HG03354 (cell line): ENCODE measurements around the gene ATP4A.
A peak's percentile ranks its signal among the peaks of the same experiment; 100 is the strongest.

Source experiments
- ATAC-seq: cut with Tn5 transposase; IDR thresholded peaks from one replicate; pipeline ENCODE4 v1.9.1; 2021; ENCODE audit warnings: mild to moderate bottlenecking; ENCODE audit not compliant: unreplicated experiment, poor library complexity, severe bottlenecking

The ATP4A gene

DNA sequence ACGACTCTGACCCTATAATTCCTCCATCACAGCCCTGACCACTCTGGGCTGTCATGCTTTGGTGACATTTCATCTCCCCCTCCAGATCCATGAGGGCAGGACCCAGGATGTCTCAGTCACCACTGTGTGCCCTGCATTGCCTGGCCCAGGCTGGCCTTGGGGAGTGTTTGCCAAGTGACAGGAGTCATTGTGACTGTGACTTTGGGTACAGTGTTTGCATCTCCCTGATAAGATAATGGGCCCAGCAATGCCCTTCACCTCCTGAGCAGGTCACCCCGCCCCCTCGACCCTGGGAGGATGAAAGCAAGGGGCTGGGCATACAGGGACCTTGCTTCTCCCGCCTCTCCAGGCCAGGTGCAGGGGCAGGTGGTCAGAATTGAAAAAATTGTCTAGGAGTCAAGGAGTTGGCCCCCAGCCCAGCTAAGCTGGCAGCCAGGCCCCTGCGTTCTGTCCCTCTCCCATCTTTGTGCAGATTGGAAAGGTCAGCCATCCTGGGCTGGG lies 5.9 kb upstream of the ATP4A start:
- ATAC-seq = no peak

DNA sequence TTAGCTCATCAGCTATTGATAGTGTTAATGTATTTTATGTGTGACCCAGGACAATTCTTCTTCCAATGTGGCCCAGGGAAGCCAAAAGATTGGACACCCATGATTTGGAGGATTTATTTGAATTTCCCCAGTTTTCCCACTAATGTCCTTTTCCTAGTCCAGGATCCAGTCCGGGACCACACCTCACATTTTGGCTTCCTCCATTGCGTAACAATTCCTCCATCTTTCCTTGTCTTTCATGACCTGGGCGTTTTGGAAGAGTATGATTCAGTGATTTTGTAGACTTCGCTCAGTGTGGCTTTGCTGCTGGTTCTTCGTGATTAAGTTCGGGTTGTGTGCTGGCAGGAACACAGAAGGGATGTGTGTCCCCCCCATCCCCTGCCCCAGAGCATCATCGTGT lies 3.3 kb upstream of the ATP4A start:
- no peak for ATAC-seq

DNA sequence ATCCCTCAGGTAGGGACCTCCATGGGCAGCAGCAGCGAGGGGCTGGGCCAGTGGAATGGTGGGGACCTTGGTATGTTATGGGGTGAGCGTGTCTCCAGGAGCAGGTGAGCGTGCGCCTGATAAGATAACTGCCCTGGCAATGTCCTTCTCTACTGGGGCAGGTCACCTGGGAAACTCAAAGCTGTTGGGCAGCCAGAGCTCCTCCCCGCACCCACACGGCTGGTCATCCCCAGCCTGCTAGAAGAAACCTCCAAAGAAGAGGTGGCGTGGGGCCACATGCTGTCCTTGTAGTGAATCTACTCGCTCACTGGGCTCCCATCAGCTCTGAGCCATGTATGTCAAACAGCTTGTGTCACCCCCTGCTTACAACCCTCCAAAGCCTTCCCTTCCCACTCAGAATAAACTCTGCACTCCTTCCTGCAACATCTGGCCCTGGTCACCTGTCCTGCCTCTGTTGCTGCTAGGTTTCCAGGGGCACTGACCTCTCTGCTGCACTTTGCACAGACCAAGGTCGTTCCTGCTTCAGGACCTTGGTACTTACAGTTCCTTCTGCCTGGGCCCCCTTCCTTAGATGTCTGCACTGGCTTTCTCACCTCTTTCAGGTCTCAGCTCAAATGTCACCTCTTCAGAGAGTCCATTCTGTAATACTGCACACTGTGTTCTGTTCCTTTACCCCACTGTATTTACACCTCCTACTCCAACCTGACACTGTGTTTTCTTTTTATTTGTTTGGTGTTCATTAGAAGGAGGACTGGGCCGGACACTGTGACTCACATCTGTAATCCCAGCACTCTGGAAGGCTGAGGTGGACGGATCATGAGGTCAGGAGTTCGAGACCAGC lies 1.8 kb upstream of the ATP4A start:
- no peak for ATAC-seq

DNA sequence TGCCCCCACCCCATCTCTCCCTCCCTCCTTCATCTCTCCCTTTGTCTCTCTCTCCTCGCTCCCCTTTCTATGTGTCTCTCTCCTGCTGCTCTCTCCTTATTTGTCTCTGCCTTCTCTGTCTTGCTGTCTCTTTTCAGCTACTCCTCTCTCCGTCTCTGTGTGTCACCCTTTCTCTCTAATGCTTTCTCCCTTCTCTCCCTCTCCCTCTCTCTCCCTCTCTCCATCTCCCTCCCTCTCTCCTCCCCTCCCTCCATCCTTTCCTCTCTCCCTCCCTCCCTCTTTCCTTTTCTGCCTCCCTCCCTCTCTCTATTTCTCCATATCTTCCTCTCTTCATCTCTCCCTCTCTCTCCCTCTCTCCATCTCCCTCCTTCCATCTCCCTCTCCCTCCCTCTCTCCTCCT lies 682 bp downstream of the ATP4A start:
- ATAC-seq = no peak

DNA sequence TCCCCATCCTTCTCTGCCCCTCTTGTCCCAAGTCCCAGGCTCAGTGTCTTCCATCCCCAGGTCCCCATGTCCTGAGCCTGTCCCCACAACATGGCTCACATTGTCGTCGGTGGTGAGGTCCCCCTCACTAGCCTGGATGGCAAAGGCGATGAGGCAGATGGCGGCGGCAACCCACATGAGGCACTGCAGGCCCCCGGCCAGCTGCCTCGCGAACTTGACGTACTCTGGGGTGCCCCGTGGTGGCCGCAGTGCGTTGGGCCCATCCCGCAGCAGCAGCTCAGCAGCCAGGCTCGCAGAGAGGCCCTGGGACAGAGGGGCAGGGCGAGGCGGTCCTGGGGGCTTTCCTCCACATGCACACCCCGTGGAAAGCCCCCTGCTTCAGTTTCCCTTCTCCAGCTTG lies 1.1 kb downstream of the ATP4A start:
- ATAC-seq = no peak

DNA sequence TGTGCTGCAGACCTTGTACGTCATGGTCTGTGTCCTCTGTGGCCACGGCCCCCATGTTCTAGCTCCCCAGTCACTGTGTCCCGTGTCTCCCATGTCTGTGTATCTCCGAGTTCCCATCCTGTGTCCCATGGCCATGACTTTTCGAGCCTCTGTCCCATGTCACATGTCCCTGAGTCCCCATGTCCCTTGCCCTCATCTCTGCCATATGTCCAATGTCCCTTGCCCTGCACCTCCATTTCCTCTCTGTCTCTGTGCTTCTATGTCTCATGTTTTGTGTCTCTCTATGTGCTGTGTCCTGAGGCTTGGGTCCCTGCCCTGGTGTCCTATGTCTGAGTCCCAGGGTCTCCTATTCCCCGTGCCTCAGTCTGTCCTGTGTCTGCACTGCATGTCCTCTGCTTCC lies 2.0 kb downstream of the ATP4A start:
- ATAC-seq = no peak

DNA sequence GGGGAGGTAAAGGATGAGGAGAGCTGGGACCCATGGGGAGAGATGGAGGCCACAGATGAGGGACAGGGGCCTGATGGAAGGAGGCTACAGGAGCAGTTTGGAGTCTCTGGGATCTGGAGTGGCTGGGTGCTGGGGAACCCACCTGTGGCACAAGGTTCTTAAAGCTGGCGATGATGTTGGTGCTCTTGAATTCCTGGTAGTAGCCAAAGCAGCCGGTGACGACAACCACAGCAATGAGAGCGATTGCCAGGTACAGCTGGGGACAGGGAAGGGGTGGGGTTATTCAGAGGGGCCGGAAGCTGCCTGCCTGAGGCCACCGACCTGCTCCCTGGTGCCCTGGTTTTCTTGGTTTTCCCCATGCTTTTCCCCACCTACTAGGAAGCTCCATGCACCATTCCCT lies 2.8 kb downstream of the ATP4A start:
- no peak for ATAC-seq

DNA sequence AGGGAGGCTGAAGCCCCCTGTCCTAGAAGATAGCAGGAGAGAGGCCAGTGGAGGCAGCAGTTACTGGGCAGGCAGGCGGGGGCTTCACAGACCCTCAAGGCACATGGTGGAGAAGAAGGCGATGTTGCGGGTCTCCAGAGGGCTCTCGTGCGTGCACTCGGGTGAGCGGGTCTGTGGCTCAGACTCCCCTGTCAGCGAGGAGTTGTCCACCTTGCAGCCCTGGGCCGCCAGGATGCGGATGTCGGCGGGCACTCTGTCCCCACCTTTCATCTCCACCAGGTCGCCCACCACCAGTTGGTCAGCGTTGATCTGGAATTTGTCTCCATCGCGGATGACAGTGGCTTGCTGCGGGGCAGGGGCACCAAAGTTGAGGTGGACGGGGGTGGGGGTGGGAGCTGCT lies 3.2 kb downstream of the ATP4A start:
- no peak for ATAC-seq

DNA sequence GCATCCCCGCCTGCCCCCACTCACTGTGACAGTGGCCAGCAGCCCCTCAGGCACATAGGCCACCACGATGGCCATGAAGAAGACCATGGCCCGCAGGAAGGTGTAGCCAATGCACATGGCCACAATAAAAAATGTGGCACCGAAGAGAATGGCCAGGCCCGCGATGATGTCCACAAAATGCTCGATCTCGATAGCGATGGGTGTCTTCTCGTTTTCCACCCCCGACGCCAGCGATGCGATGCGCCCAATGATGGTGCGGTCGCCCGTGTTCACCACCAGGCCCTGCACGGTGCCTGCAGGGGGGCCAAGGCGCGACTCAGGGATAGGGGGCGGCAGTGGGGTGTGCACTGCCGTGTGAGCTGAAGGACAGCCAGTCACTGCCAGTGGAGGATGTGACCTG lies 3.7 kb downstream of the ATP4A start:
- ATAC-seq = no peak

DNA sequence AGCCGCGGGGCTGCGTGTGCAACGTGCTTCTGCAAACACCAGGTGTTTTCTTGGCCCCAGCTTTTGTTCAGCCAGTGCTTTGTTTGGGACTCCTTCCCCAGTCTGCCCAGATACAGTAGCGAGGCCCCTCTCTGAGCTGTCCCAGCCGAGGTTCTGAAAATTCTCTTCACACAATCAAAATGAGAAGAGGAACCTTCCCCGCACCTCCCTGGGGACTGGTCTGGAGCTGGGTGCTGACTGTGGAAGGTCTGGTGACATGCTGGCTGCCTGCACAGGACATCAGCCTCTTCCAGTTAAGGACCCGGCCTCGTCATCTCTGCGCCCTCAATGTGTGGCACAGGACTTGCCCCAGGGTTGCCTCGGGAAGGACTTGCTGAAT lies 4.2 kb downstream of the ATP4A start:
- ATAC-seq = peak; percentile 74

DNA sequence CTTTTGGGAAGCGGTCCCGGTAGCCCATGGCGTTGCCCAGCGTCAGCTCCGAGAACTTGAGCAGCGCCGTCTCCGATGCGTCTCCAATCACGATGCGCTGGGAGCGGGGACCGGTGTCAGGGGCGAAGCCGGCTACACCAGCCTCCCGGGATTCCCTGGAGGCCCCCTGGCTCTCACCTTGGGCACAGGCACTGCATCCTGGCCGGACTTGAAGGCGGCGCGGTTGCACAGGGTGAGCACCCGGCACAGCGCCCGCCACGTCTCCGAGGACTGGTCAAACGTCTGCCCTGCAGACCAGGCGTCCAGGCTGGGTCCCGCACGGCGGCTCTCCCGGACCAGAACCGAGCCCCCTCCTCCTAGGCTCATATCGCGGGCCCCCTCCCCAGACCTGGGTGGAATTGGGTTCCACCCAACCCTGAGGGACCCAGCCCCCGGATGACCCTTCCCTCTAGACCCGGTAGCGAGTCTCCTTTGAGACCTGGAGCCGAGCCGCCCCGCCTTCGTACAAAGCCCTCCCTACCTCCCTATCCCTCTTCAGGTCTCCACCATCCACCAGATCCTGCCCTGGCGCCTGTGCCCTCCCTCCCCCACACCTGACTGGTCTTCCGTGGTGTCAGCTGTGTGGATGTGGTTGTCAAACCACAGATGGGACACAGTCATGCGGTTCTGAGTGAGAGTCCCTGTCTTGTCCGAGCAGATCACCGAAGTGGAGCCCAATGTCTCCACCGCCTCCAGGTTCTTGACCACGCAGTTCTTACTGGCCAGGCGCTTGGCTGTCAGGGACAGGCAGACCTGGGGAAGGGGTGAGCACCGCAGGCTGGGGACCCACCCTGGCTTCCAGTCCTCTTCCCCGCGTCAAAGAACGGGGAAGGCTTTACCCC lies 4.8 kb downstream of the ATP4A start:
- no peak for ATAC-seq

DNA sequence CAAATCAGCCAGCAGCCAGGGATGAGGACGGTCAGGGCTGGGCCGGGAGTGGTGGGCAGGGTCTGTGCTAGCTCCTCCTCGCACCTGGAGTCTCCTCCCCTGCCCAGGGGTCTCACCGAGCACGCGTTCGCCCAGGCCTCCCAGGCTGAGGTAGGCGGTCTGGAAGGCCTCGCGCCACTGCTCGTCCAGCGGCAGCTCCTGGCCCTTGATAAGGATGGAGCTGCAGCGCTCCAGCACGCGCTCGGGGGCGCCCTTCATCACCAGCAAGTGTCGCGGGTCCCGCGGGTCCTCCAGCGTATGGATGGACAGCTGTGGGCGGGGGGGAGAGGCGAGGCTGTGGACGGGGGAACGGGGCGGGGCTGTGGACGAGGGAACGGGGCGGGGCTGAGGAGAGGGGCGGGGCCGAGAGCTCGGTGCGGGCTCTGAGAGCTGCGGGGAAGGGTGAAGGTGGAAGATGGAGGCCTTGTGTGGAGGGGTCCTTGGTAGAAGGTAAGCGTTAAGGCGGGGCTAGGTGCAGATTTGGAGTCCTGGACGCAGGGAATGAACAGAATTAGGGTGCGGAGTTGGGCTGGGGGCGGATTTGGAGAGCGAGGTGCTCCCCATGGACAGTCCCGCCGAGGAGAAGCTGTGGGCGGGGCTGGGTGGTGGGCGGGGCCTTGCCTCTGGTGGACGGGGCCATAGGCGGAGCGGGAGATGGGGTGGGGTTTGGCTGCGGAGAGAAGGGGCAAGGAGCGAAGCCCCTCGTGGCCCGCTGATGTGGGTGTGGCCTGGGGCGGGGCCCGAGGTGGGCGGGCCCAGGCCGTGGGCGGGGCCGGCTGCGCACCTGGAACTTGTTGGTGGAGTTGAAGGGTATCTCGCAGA lies 5.7 kb downstream of the ATP4A start:
- no peak for ATAC-seq

DNA sequence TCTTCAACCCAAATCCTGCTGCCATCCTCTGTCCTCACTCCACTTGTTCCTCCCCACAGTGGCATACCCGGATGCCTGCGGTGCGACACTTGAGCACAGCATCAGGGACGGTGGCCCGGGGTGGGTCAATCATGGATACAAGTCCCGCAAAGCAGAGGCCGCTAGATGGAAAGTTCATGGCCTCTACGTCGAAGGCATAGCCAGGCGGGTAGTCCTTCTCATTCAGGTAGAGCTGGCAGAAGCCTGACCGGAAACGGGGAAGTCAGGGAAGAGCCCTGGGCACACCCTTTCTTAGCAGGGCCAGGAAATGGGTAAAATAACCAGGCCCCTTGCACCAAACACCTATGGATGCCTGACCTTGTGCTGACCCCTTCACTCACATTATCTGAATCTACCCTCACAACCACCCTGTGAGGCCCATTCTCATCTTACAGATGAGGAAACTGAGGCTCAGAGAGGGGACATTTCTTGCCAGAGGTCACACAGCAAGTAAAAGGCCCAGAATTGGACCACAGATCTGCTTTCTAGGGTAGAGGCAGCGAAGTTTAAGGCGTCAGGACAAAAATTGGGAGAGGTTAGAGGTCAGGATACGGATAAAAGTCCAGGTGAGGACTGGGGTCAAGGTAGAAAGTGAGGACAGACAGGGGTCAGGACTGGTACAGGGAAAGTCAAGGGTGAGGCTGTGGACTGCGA lies 6.5 kb downstream of the ATP4A start:
- ATAC-seq = no peak

DNA sequence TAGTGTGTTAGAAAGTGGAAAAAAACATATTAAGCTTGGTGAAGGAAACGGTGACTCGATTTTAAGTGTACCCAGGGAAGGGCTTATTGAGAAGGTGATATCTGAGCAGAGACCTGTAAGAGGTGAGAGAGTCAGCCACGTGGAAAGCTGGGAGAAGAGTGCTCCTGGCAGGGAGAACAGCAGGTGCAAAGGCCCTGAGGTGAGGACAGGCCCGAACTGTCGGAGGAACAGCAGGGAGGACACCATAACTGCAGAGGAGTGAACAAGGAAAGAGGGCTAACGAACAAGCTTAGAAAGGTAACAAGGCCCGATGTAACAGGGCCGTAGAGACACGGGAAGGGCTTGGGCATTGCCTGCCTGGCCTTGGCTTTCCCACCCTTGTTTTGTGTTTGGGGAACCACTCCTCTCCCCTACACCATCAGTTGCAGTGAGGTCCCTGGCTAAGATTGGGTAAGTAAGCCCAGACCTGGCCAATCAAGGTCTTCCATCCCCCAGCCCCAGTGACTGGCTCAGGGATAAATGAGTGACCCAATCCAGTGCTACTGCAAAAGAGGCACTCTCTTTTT lies 7.3 kb downstream of the ATP4A start:
- no peak for ATAC-seq

DNA sequence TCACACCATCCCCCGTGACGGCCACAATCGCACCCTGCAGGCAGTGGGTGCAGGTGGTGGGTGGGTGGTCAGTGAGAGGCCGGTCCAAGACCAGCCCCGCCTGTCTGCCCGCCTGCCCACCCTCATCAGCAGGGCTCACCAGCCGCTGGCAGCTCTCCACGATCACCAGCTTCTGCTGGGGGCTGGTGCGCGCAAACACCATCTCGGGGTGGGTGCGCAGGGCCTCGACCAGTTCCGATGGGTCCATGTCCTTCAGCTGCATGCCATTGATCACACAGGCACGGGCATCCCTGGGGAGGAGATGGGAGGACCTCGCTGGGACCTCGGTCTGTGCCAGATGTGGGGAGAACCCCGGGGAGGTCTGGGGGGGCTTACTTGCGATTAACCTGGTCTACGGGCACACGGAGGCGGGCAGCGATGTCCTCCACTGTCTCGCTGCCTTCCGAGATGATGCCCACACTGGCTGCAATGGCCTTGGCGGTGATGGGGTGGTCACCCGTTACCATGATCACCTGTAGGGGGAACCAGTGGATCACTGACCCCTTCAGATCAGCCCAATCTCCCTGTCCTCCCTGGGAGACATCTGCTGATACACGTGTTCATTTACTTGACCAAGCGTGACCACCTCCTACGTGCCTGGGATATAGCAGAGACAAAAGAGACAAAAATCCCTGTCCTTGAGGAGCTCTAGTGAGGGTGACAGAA lies 8.0 kb downstream of the ATP4A start:
- ATAC-seq = no peak

DNA sequence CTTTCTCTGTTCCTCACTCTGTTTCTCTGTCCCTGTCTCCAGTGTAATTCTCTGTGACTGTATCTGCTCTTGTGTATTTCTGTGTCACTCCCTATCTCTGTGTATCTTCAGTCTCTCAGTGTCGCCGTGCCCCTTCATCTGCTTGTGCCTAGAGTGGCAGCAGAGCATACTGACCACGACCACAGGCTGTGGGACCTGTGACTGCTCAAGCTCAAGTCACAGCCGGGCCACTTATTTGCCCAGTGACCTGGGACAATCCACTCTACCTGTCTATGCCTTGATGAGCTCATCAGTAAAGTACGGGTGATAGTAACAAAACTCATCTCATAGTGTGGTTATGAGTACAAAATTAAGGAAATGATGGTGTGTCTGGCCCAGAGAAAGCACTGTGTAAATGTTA lies 9.4 kb downstream of the ATP4A start:
- no peak for ATAC-seq

DNA sequence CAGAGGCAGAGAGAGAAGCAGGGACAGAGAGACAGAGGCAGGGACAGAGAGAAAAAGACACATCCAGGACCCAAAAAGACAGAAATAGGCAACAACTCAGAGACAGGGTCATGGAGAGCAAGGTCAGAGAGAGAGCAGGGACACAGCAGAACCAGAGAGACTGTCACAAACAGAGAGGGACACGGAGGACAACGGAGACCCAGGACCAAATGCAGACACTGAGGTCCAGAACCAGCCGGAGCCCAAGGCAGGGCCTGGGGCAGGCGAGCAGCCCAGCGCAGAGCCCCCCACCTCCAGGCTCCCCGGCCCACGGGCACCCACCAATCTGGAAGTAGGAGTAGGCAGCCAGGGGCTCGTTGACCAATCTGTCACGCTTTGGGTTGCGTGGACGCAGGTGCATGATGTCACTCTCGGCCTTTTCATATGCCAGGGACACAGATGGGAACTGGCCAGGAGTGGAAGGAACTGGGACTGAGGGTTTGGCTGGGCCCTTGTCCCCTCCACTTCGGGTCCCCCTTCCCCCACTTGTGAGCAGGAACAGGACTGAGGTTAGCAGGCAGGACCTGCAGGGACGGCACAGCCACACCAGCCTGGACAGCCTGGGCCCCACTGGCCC lies 10.0 kb downstream of the ATP4A start:
- no peak for ATAC-seq
